Body of pancreas (tissue), 4 donors: ENCODE data around the gene KCNJ14.

Source experiments
- CTCF ChIP-seq, 7 experiments: fragments of 450-650 bp in 4 of 7; fragments of 200-600 bp in 3 of 7; sonication (generic) in 3 of 7; IDR thresholded peaks; one replicate each; pipeline ENCODE4 v1.5.1; 2016 to 2019; ENCODE audit warnings: antibody characterized with exemption in 7 of 7
- POLR2A ChIP-seq, 3 donors: fragments of 450-650 bp; IDR thresholded peaks; one replicate each; pipeline ENCODE4 v1.6.1; 2016; ENCODE audit warnings: antibody characterized with exemption in 3 of 3, mild to moderate bottlenecking in 2 of 3

GRCh38 chr19:48444936-48445200, 10.5 kb upstream of the KCNJ14 start:
- no peak for TF ChIP-seq POLR2A (IDR thresholded peaks at IDR 0.05)
- TF ChIP-seq CTCF (IDR thresholded peaks at IDR 0.05), result no peak
